Astrocyte of the hippocampus (primary cell): ENCODE results near the gene PARVA.

Experiments
- DNase-seq: peaks from one replicate; pipeline ENCODE4 v3.0.0; 2011; ENCODE audit warnings: low read depth, low spot score

The PARVA gene

DNA sequence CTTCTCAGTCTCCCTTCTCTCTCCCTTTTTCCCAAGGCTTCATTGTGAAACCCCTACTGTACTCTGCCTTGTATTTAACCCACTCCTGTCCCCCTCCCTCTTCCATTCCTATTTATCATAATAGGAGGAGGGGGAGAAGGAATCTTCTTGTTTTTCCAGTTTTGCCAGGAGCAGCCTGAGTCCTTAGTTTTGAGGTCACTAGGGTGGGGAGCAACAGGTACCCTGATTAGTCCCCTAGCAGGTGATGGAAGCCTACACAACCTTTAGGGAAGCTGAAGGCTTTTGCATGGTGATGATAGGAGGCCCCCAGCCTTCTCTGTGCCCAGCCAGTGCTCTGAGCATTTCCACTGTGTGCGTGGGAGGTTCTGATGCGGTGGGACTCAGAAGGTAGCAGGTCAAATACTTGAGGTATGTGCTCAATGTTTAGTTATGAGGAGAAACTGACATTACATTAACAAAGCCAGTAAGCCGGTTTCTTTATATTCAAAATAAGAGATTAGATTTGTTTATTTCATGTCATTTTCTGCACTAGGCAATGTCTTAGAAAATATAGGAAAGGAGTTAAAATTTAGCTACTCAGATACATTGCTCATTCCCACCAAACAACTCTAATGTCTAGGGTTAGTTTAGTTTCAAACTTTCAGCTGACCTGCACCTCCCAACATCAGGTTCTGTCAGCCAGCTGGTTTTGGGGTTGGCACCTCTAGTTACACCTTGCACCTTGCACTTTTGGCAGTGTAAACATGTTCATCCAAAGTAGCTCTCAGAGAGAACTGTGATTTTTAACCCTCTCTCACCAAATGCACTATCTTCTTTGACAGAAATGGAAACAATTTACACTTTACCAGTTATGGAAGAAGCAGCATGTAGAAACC, 26.0 kb downstream of the PARVA start:
- DNase-seq = no peak

- no peak for DNase-seq
Measured at GRCh38 chr11:12403997-12404350, 26.6 kb downstream of the PARVA start.

DNA sequence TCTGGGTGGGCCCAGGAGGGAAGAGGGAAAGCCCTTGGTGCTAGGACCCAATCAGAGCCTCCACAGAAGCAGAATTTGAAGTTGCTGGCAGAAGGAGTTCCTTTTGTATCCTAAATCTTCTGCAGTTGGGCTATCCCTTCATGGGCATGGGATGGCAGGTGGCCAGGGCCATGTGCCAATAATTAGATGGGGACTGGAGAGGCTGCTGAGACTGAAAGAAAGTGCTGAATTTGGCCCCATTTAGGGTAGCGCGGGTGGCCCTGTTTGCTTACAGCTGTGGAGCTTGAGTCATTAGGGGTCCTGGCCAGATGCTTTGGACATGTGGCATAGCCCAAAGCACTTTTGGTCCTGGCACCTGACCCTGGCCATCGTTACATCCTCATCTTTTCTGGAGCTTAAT, 27.1 kb downstream of the PARVA start:
- no peak for DNase-seq

DNA sequence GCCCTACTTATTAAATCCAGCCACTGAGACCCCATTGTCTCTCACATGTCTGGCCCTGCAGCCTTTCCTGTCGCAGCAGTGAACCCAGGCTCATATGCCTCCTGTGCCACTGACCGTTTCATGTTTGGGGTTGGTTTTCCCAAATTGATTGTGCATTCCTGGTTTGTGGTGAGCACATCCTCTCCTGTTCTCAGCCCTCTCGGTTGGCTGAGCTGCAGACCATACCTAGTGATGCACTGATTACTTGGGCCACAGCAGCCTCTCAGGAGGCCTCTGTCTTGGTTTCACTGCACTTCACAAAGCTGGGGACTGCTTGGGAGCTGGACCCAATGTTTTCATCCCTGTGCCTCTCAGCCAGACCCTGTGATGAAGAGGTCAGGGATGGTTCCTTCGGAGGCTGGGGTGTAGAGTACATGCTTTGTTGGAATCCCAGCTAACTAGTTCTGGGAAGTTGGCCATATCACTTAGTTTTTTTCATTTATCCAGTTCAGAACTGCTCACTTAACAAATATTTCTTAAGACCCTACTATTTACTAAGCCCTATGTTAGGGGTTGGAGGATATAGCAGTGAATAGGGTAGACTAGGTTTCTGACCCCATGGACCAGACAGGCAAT, 30.9 kb downstream of the PARVA start:
- no peak for DNase-seq

DNA sequence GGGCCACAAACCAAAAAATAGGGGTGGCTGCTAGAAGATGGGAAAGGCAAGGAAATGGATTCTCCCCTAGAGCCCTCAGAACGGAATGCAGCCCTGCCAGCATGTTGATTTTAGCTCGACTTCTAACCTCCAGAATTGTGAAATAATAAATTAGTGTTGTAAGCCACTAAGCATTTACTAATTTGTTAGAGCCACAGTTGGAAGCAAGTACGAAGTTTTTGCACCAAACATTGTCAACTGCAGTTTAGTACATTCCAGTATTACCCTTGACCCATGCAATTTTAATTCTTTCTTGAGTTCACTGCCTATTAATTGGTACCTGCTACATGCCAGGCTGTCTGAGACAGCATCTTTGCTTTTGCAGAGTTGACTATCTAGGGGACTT, 32.2 kb downstream of the PARVA start:
- DNase-seq = no peak

DNA sequence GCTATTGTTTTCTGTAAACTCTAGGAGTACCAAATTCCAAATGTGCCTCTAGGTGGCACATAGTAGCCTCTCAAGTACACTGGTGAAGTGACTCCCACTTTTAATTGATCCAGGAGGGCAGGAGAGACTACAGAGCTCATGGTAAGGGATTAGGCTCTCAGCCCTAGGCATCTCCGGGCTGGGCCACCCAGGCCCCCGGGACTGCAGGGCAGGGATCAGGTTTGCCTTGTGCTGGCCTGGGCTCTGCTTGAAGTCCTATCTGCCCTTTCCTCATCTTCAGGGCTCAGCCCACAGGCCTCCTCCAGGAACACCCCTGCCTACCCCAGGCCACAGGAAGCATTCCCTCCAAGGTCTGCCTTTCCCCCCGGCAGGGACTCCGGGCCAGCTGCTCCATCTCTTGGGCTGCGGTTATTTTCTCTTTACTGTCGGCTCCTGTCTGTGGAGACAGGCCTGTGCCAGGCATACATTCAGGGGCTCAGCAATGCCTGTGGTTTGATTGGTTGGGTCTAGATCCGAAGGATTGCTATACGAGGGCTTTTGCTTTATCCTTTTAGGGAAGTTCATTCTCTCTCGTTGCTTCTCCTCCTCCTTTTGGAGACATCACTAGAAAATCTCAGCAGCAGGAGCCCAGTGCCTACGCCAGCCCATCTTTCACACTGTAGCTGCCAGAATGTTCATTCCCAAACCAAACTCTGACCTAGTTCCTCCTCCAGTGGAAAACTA, 32.8 kb downstream of the PARVA start:
- DNase-seq = peak; percentile 38

DNA sequence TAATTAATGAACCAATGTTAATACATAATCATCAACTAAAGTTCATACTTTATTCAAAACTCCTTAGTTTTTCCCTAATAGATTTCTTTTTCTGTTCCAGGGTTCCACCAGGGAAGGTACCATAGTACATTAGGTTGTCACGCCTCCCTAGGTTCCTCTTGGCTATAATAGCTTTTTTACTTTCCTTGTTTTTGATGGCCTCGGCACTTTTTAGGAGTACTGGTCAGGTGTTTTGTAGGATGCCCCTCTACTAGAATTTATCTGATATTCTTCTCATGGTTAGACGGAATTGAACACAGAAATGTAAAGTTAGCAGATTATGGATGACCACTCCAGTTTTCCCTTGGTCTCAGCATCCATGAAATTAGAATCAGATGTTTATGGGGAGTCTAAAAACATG, 34.0 kb downstream of the PARVA start:
- no peak for DNase-seq

DNA sequence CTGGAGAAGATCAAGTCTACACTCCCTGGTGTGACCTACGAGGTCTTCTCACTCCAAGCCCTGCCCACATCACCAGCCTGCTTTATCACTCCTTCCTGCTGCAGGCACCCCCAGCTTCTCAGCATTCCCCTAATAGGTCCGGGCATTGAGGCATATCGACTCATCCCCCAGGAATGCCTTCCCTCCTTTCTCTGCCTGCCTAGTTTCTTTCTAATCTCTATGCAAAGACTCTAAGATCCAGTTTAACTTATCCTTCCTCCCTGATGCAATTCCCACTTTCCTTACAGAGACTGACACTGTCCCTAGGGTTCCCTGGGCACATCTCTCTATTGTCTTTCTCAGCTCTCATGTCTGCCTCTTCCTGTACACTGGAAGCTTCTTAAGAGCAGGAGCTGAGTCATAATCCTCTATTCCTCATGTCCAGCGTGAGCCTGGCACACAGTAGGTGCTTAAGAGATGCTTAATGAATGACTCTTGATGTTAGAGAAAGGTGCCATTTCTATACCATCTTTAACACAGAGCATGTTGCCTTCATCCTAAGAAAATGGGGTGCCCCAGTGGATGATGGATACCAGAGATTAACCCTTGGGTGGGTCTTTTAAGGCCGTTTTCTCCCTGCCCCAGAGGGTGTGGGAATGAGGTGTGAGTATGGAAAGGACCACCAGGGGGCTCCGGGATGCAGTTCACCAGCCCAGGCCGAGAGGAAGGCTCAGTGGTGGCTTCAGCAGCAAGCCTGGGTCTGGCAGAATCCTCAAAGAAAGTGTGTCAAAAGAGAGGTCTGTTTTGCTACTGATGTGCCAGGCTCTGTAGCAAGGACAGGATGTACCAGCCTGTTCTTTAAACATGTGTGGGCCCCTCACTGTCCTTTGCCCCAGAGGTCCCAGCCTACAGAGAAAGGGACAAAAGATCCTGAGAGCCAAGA, 34.7 kb downstream of the PARVA start:
- peak; percentile 91 for DNase-seq

GRCh38 chr11:12413141-12414052, 36.0 kb downstream of the PARVA start:
- DNase-seq = peak; percentile 40

- no peak for DNase-seq
Measured at GRCh38 chr11:12414611-12415010, 37.2 kb downstream of the PARVA start.

DNA sequence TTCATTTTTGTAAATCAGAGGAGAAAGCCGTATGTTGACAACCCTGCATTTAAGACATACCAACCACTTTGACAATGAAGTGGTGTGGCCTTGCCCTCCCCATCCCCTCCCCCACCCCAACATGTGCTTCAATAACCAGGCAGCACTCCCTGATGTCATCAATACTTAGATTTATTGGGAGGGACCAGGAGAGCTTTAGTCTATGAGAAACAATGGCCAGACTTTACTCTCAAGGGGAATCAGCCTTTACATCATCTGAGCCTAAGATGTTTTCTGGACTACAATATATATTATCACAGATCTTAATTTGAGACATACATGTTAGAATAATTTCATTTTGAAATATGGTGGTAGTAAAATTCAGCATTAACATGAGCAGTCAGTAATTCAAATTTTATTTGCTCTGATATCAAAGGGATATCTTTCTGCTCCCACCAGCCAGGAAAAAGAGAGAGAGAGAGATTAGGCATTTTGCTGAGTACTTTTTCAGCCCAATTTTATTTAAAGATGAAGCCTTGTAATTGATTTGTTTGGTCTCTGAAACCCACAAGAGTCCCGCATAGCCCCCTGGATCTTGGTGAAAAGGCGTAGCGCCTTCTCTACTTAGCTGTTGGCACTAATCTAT, 38.1 kb downstream of the PARVA start:
- DNase-seq = no peak

DNA sequence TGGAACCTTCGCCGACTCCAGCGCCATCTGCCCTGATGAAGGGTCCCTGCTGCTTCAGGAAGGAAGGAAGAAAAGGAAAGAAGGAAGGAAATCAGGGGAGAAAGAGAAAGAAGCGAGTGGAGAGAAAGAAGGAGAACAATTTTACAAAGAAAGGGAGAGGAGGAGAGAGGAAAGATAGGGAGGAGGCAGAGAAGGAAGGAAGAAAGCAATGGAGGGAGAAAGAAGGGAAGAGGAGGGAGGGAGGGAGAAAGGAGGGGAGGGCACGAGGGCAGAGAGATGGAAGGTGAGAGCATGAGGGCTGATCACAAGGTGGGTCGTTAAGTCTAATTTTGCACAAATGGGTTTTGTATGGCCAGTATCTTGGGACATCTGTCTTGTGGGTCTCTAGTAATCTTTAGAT, 39.2 kb downstream of the PARVA start:
- no peak for DNase-seq

- DNase-seq = no peak
Measured at GRCh38 chr11:12417691-12418611, 40.6 kb downstream of the PARVA start.

DNA sequence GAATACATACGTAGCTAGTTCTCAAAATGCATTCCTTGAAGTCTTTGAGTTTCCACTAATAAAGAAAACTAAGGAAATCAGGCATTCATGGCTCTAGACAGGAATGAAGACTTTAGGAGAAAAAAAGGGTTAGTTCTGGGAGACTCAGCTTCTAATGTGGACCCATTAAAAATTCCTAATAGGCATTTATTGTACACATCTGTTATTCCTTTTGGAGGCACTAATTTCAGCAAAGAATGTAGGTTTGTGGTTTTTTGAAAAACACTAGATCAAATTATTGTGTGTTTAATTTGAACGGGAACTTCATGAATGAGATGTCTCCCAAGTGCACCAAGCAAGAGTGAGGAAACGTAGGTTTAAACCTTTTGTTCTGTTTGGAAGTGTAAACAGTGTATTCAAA, 42.7 kb downstream of the PARVA start:
- no peak for DNase-seq

DNA sequence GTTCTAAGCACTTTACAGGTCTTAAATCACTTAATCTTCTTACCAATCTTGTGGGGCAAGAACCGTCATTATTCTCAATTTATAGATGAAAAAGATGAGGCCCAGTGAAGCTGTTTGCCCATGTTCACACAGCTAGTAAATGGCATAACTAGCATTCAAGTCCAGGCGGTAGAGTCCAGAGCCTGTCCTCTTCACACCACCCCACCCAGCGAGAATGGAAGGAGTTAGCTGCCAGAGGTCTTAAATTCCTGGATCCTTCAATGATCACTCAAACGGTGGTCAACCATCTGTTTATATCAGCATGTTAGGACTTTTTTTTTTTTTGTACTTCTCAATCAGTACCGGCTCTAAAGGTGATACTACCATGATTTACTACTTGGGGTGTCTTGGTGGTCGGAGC, 43.3 kb downstream of the PARVA start:
- no peak for DNase-seq

GRCh38 chr11:12421386-12421785, 44.0 kb downstream of the PARVA start:
- no peak for DNase-seq

DNA sequence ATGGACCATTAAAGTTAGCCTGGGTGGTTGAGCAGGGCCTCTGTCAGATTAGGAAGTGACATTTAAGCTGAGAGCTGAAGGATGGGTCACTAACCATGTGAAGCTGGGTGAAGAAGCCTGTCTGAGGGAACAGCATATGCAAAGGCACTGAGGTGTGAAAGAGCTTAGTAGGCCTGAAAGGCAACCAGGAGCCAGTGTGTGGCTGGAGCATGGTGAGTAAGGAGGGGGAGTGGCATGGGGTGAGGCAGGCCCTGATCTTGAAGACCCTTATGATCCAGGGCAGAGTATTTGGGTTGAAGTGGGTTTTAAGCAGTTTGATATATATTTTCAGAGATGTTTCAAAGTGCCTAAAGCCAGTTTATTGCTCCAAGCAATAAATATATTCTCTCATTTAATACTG, 48.8 kb downstream of the PARVA start:
- no peak for DNase-seq

DNA sequence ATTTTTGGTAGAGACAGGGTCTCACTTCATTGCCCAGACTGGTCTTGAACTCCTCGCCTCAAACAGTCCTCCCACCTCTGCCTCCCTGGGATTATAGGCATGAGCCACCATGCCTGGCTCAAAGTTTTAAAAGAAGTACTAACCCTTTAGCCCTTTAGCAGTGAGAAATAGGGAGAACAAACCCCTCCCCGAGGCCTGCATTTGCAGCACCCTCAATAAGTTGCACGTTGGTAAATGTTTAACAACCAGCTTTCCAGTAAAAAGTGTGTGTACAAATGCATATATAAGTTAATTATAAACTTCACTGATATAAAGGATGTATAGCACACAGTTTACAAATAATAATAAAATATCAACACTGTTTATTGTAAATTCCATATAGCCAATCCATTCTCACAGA, 51.8 kb downstream of the PARVA start:
- no peak for DNase-seq

GRCh38 chr11:12430351-12430750, 53.0 kb downstream of the PARVA start:
- peak; percentile 47 for DNase-seq
